Neuronal stem cell (in vitro differentiated cells): Measurements from ENCODE around the gene THEM5.

Experiments
- DNase-seq: peaks from one replicate; pipeline ENCODE4 v3.0.0-alpha.2; 2013; ENCODE audit warnings: low spot score
- H2AFZ ChIP-seq: one replicate; pipeline ENCODE4 v1.6.1; 2013; ENCODE audit warnings: mild to moderate bottlenecking, low read length, inconsistent platforms
- H2AK5ac ChIP-seq: 2 replicates; pipeline ENCODE4 v1.6.1; 2013; ENCODE audit warnings: low read depth, mild to moderate bottlenecking, inconsistent platforms, low read length, moderate library complexity, mixed read lengths
- H2BK120ac ChIP-seq: 2 replicates; pipeline ENCODE4 v1.6.1; 2013; ENCODE audit warnings: low read depth, mild to moderate bottlenecking, inconsistent platforms, low read length, moderate library complexity, mixed read lengths
- H2BK12ac ChIP-seq: one replicate; pipeline ENCODE4 v1.6.1; 2013; ENCODE audit warnings: low read length, inconsistent platforms
- H2BK15ac ChIP-seq: 2 replicates; pipeline ENCODE4 v1.6.1; 2013; ENCODE audit warnings: mild to moderate bottlenecking, low read length, inconsistent platforms, mixed read lengths
- H2BK5ac ChIP-seq: one replicate; pipeline ENCODE4 v1.6.1; 2013; ENCODE audit warnings: inconsistent platforms, mild to moderate bottlenecking, low read length, moderate library complexity
- H3K14ac ChIP-seq: one replicate; pipeline ENCODE4 v1.6.1; 2013; ENCODE audit warnings: low read length, inconsistent platforms
- H3K18ac ChIP-seq: 2 replicates; pipeline ENCODE4 v1.6.1; 2013; ENCODE audit warnings: low read length, inconsistent platforms
- H3K23ac ChIP-seq: 2 replicates; pipeline ENCODE4 v1.6.1; 2013; ENCODE audit warnings: low read depth, mild to moderate bottlenecking, mixed read lengths, low read length, inconsistent platforms; ENCODE audit not compliant: poor library complexity
- H3K27ac ChIP-seq: replicated peaks from 3 replicates; pipeline ENCODE4 v1.5.1; 2013; ENCODE audit warnings: low read length, inconsistent platforms
- H3K27me3 ChIP-seq, 3 experiments: 2 replicates each; pipeline ENCODE4 v1.6.1; 2013; ENCODE audit warnings: low read length in 3 of 3, mild to moderate bottlenecking in 2 of 3, inconsistent platforms in 1 of 3, low read depth in 1 of 3, mixed read lengths in 1 of 3, moderate library complexity in 1 of 3; ENCODE audit not compliant: control insufficient read depth in 3 of 3, insufficient read depth in 3 of 3
- H3K36me3 ChIP-seq, 2 donors: replicated peaks in 1 of 2; 2 replicates each; pipeline ENCODE4 v1.6.1; 2013; ENCODE audit warnings: low read length in 2 of 2; ENCODE audit not compliant: control insufficient read depth in 2 of 2, insufficient read depth in 2 of 2
- H3K4ac ChIP-seq: 2 replicates; pipeline ENCODE4 v1.6.1; 2013; ENCODE audit warnings: inconsistent platforms, mild to moderate bottlenecking, low read length, moderate library complexity
- H3K4me1 ChIP-seq, 2 donors: 1 replicate in 1 of 2; 2 replicates in 1 of 2; pipeline ENCODE4 v1.6.1; 2013; ENCODE audit warnings: low read length in 2 of 2, low read depth in 1 of 2; ENCODE audit not compliant: control insufficient read depth in 2 of 2, insufficient read depth in 1 of 2
- H3K4me2 ChIP-seq: one replicate; pipeline ENCODE4 v1.6.1; 2013; ENCODE audit warnings: mild to moderate bottlenecking, low read length, inconsistent platforms; ENCODE audit not compliant: insufficient read depth, poor library complexity, severe bottlenecking
- H3K4me3 ChIP-seq, 2 donors: 2 replicates each; pipeline ENCODE4 v1.5.1; 2013; ENCODE audit warnings: low read length in 2 of 2, mild to moderate bottlenecking in 2 of 2, inconsistent platforms in 1 of 2, moderate library complexity in 1 of 2
- H3K79me1 ChIP-seq: one replicate; pipeline ENCODE4 v1.6.1; 2013; ENCODE audit warnings: low read depth, mild to moderate bottlenecking, inconsistent platforms, low read length, moderate library complexity
- H3K9ac ChIP-seq: one replicate; pipeline ENCODE4 v1.6.1; 2013; ENCODE audit warnings: mild to moderate bottlenecking, low read depth, low read length, inconsistent platforms; ENCODE audit not compliant: poor library complexity
- H3K9me3 ChIP-seq, 2 donors: replicated peaks in 1 of 2; 2 replicates each; pipeline versions ENCODE3 to v1.6.1; 2013; ENCODE audit warnings: low read length in 2 of 2, mild to moderate bottlenecking in 2 of 2, inconsistent platforms in 1 of 2, low read depth in 1 of 2, mixed read lengths in 1 of 2, moderate library complexity in 1 of 2; ENCODE audit not compliant: control insufficient read depth in 2 of 2, insufficient read depth in 1 of 2
- H4K8ac ChIP-seq: one replicate; pipeline ENCODE4 v1.6.1; 2013; ENCODE audit warnings: low read depth, mild to moderate bottlenecking, inconsistent platforms, low read length, moderate library complexity
- H4K91ac ChIP-seq: one replicate; pipeline ENCODE4 v1.6.1; 2013; ENCODE audit warnings: low read length, low read depth, mild to moderate bottlenecking, inconsistent platforms; ENCODE audit not compliant: poor library complexity
- WGBS, 2 donors: extraction: QIAGEN DNeasy Blood & Tissue Kit; methylation state at CpG; one replicate each; pipeline ENCODE4 v1.1.7; 2013; ENCODE audit warnings: missing lambda C conversion rate in 2 of 2, mixed read lengths in 1 of 2; ENCODE audit not compliant: insufficient read length in 2 of 2, insufficient replicate concordance in 1 of 2; ENCODE audit errors: extremely low coverage in 2 of 2; 5-methylcytosine and 5-hydroxymethylcytosine counted together

The THEM5 gene

DNA sequence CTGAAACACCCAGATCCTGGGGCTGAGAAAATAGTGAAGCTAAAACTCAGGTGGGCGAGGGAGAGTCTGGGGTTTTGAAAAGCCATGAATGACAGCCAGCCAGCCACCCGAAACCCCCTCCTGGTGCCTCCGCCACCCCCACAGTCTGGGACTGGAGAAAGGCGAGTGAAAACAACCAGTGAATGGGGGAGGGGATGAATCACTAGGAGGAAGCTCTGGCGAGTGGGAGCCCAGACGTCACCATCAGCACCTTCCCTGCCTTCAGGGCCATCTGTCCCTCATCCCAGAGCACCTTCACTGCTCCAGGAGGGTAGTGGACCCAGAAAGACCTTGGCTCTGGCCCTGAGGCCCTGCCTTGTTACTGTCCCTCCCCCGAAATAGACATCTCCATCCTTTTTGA is 31.1 kb downstream of the THEM5 start:
- no peak overlapping the region for H2BK12ac ChIP-seq
- H2AFZ ChIP-seq, result no peak overlapping the region
- WGBS, 2 donors, result no CpG with 5 or more reads among the region's 7 CpGs
- H3K9me3 ChIP-seq, result no peaks in the 10 kb centered on the region
- H4K91ac ChIP-seq, result no peak overlapping the region
- peak overlapping the region in 1 of 2 donors; percentile 44 for H3K4me3 ChIP-seq
- H2BK15ac ChIP-seq, result no peak overlapping the region
- H3K27ac ChIP-seq, result no peak overlapping the region
- H3K79me1 ChIP-seq, result no peaks in the 10 kb centered on the region
- no peak overlapping the region for H4K8ac ChIP-seq
- no peak for DNase-seq
- H2BK120ac ChIP-seq, result no peak overlapping the region
- no peaks in the 10 kb centered on the region for H3K36me3 ChIP-seq
- H3K23ac ChIP-seq, result no peak overlapping the region
- H3K4me1 ChIP-seq, result peaks cover 0 to 8% of the 10 kb centered on the region in 2 donors
- no peak overlapping the region for H2BK5ac ChIP-seq
- no peak overlapping the region for H3K9ac ChIP-seq
- H3K27me3 ChIP-seq, result peaks cover 0 to 89% (median 0%) of the 10 kb centered on the region in 3 experiments
- no peak overlapping the region for H3K4ac ChIP-seq
- no peak overlapping the region for H3K14ac ChIP-seq
- H3K4me2 ChIP-seq, result no peak overlapping the region
- peak overlapping the region; percentile 2 for H3K18ac ChIP-seq
- no peak overlapping the region for H2AK5ac ChIP-seq

DNA sequence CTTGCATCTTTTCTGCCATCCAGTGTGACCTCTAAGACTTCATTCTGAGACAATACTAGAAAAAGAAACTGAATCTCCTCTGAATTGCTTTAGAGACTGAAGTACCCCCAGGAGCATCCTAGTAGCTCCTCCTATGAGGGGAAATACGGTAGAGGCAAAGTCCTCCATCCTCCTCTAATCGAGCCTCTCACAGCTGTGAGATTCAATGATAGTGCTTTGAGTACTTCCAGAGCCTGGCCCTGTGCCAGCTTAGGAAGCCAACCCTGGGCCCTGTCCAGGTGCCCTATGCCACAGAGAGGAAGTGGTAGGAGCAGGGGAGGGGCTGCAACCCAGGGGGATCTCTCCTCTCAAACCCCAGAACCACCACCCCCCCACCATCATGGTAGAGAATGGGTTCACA is 32.6 kb downstream of the THEM5 start:
- Histone ChIP-seq H3K9me3 (no peaks in the 10 kb centered on the region), H4K91ac (no peak overlapping the region), H2BK12ac (no peak overlapping the region), H2BK120ac (no peak overlapping the region), H3K79me1 (no peaks in the 10 kb centered on the region), H3K9ac (no peak overlapping the region), H2AFZ (no peak overlapping the region), H2AK5ac (no peak overlapping the region), H3K36me3 (no peaks in the 10 kb centered on the region), H3K4me2 (no peak overlapping the region), H2BK5ac (no peak overlapping the region), H3K4me1 (peaks cover 0 to 5% of the 10 kb centered on the region in 2 donors), H3K27me3 (peaks cover 0 to 97% (median 0%) of the 10 kb centered on the region in 3 experiments), H4K8ac (no peak overlapping the region), H3K23ac (no peak overlapping the region), H2BK15ac (no peak overlapping the region), H3K14ac (no peak overlapping the region), H3K18ac (no peak overlapping the region), H3K4ac (no peak overlapping the region), H3K4me3 (no peak overlapping the region), H3K27ac (no peak overlapping the region)
- no peak for DNase-seq
- no CpG with 5 or more reads among the region's 2 CpGs for WGBS, 2 donors

DNA sequence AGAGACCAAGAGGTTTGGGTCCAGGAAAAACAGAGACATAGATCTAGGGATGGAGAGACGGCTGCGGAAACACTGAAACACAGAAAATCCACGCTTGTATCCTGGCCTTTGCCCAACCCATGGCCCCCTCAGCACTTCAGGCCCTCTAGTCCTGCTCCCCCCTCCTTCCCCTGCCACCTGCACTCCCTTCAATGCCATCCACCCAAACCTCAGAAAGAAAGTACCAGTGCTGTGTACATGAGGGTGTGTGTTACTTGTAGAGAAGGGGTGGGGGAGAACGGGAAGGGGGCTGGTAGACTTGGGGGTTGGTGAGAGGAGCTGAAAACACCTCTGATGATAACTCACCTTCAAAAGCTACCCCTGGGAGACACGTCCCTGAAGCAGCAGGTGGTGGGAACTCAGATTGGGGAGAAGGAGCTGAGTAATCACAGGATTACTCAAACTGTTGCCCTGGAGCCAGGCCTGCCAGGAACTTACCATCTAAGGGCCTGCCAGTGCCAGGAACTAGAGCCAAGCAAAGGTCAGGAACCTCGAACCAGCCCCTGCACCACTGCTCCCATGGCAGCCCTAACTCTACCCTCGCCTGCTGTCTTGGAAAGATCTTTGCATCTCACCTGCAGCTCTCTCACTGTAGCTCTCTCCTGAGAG is 33.4 kb downstream of the THEM5 start:
- Histone ChIP-seq H2BK5ac (no peak overlapping the region), H3K23ac (no peak overlapping the region), H2AFZ (no peak overlapping the region), H4K91ac (no peak overlapping the region), H3K9me3 (no peaks in the 10 kb centered on the region), H3K4ac (no peak overlapping the region), H3K14ac (no peak overlapping the region), H4K8ac (no peak overlapping the region), H2BK12ac (no peak overlapping the region), H2AK5ac (peak overlapping the region; percentile 50), H3K18ac (no peak overlapping the region), H3K36me3 (no peaks in the 10 kb centered on the region), H3K27me3 (peaks cover 0 to 95% (median 0%) of the 10 kb centered on the region in 3 experiments), H3K79me1 (no peaks in the 10 kb centered on the region), H3K4me3 (no peak overlapping the region), H3K9ac (no peak overlapping the region), H3K27ac (no peak overlapping the region), H3K4me2 (no peak overlapping the region), H2BK15ac (no peak overlapping the region), H3K4me1 (peaks cover 0 to 5% of the 10 kb centered on the region in 2 donors), H2BK120ac (peak overlapping the region; percentile 5)
- WGBS, 2 donors, result no CpG with 5 or more reads among the region's 7 CpGs
- DNase-seq, result no peak

DNA sequence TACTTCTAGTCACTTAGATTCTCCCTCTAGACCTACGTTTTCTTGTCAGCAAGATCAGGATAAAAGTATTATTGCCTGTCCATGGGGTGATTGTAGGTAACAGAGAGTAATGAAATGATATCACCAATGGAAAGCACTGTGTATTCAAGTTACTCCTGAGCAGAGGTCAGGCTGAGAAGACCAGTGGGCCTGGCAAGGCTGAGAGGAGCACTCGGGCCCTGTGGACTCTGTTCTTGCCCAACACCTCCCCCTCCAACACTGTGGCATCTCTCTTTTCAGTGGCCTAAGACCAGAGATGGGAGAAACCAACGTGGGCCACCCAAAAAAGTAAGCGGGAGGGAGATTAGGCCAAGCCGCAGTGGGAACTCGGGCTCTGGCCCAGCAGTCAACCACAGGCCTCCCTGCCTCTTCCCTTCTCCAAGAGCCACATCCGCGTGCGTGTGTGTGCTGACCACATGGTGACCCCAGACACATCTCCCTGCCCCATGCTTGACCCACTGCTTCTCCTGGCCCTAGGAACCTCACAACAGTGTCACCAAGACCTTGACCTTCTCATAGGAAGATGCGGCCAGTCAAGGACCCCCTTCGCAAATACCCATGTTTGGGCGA is 34.2 kb downstream of the THEM5 start:
- Histone ChIP-seq H3K79me1 (no peaks in the 10 kb centered on the region), H3K27ac (no peak overlapping the region), H2BK15ac (no peak overlapping the region), H3K27me3 (peaks cover 0 to 94% (median 0%) of the 10 kb centered on the region in 3 experiments), H3K4me3 (no peak overlapping the region), H3K4me2 (no peak overlapping the region), H2AFZ (no peak overlapping the region), H2BK12ac (no peak overlapping the region), H2BK120ac (no peak overlapping the region), H4K8ac (no peak overlapping the region), H3K23ac (peak overlapping the region; percentile 8), H3K14ac (no peak overlapping the region), H3K9ac (no peak overlapping the region), H3K36me3 (no peaks in the 10 kb centered on the region), H3K4me1 (peaks cover 0 to 5% of the 10 kb centered on the region in 2 donors), H3K9me3 (no peaks in the 10 kb centered on the region), H2BK5ac (no peak overlapping the region), H2AK5ac (no peak overlapping the region), H3K4ac (no peak overlapping the region), H3K18ac (no peak overlapping the region), H4K91ac (peak overlapping the region; percentile 74)
- no peak for DNase-seq
- WGBS, 2 donors, result no CpG with 5 or more reads among the region's 12 CpGs
